Peyer's patch (tissue), 4 donors: Measurements from ENCODE around the gene KIF1A. TPM values are rescaled to one million over a fixed set of nuclear protein-coding genes. Genes with fewer than 3 reads are reported as not detected.

Experiments
- DNase-seq, 3 donors: peaks; one replicate each; pipeline ENCODE4 v3.0.0-alpha.2; 2017 to 2019
- H3K27ac ChIP-seq, 4 donors: fragments of 200-600 bp; sonication (generic); one replicate each; pipeline ENCODE4 v1.5.1; 2016 to 2019
- H3K27me3 ChIP-seq, 2 donors: fragments of 200-600 bp; sonication (generic); one replicate each; pipeline ENCODE4 v1.5.1; 2019
- H3K36me3 ChIP-seq, 3 donors: fragments of 200-600 bp; sonication (generic); one replicate each; pipeline ENCODE4 v1.5.1; 2016 to 2019
- H3K4me1 ChIP-seq, 4 donors: fragments of 200-600 bp; sonication (generic); one replicate each; pipeline ENCODE4 v1.5.1; 2016 to 2019
- H3K4me3 ChIP-seq, 4 donors: fragments of 200-600 bp; sonication (generic); 1 replicate in 3 of 4; 2 replicates in 1 of 4; pipeline ENCODE4 v1.5.1; 2016 to 2019; ENCODE audit warnings: mild to moderate bottlenecking in 1 of 4
- H3K9me3 ChIP-seq, 4 donors: fragments of 200-600 bp; sonication (generic); one replicate each; pipeline ENCODE4 v1.5.1; 2016 to 2019; ENCODE audit warnings: mild to moderate bottlenecking in 1 of 4
- CTCF ChIP-seq, 6 experiments: fragments of 450-650 bp in 4 of 6; fragments of 200-600 bp in 2 of 6; sonication (generic) in 1 of 6; IDR thresholded peaks; one replicate each; pipeline ENCODE4 v1.5.1; 2017 to 2019; ENCODE audit warnings: antibody characterized with exemption in 6 of 6, mild to moderate bottlenecking in 3 of 6, moderate library complexity in 1 of 6
- POLR2A ChIP-seq, 2 donors: fragments of 450-650 bp; IDR thresholded peaks; one replicate each; pipeline ENCODE4 v1.5.1; 2017; ENCODE audit warnings: antibody characterized with exemption in 2 of 2, mild to moderate bottlenecking in 2 of 2, moderate library complexity in 2 of 2
- total RNA-seq, 4 donors: library from RNA; depleted of rRNA; stranded (reverse); fragments of >200 nt; gene quantifications; one replicate each; pipeline ENCODE4 v1.1.0, GENCODE V29; 2016

KIF1A gene
- total RNA-seq, 4 donors from 2014 or later = 0.83 to 6.0 (median 2.0) TPM

- peak in 1 of 3 donors; percentile 8 for DNase-seq
- H3K27me3 ChIP-seq = peaks cover 0 to 15% of the 10 kb centered on the region in 2 donors
- TF ChIP-seq POLR2A (IDR thresholded peaks at IDR 0.05) (no peak), CTCF (IDR thresholded peaks at IDR 0.05) (no peak)
- no peak overlapping the region for H3K4me3 ChIP-seq
- H3K9me3 ChIP-seq = peaks cover 0 to 11% (median 2%) of the 10 kb centered on the region in 4 donors
- no peak overlapping the region for H3K27ac ChIP-seq
- no peaks in the 10 kb centered on the region for H3K36me3 ChIP-seq
- H3K4me1 ChIP-seq = peaks cover 0 to 17% (median 6%) of the 10 kb centered on the region in 4 donors
Measured at GRCh38 chr2:240814946-240815760, 4.9 kb downstream of the KIF1A start.

GRCh38 chr2:240814280-240814679 lies 5.7 kb downstream of the KIF1A start:
- peaks cover 0 to 10% of the 10 kb centered on the region in 2 donors for H3K27me3 ChIP-seq
- peaks cover 0 to 11% (median 2%) of the 10 kb centered on the region in 4 donors for H3K9me3 ChIP-seq
- no peak overlapping the region for H3K27ac ChIP-seq
- TF ChIP-seq CTCF (IDR thresholded peaks at IDR 0.05) = no peak
- TF ChIP-seq POLR2A (IDR thresholded peaks at IDR 0.05) = no peak
- no peak for DNase-seq
- H3K4me3 ChIP-seq = no peak overlapping the region
- no peaks in the 10 kb centered on the region for H3K36me3 ChIP-seq
- peaks cover 0 to 9% (median 3%) of the 10 kb centered on the region in 4 donors for H3K4me1 ChIP-seq

GRCh38 chr2:240813231-240813921 lies 6.6 kb downstream of the KIF1A start:
- DNase-seq = peak in 1 of 3 donors; percentile 32

GRCh38 chr2:240812721-240813120 lies 7.3 kb downstream of the KIF1A start:
- H3K4me1 ChIP-seq = no peaks in the 10 kb centered on the region
- H3K9me3 ChIP-seq = peaks cover 0 to 11% (median 2%) of the 10 kb centered on the region in 4 donors
- peak in 2 of 3 donors; percentile 36 to 37 for DNase-seq
- H3K4me3 ChIP-seq = no peak overlapping the region
- H3K27me3 ChIP-seq = no peaks in the 10 kb centered on the region
- TF ChIP-seq POLR2A (IDR thresholded peaks at IDR 0.05) = no peak
- TF ChIP-seq CTCF (IDR thresholded peaks at IDR 0.05) = no peak
- no peaks in the 10 kb centered on the region for H3K36me3 ChIP-seq
- H3K27ac ChIP-seq = no peak overlapping the region

More at GRCh38 chr2:240813231-240813921, 6.6 kb downstream of the KIF1A start:
- Histone ChIP-seq H3K4me1 (no peaks in the 10 kb centered on the region), H3K27me3 (peaks cover 0 to under 1% of the 10 kb centered on the region in 2 donors), H3K4me3 (no peak overlapping the region), H3K9me3 (peaks cover 0 to 11% (median 2%) of the 10 kb centered on the region in 4 donors), H3K36me3 (no peaks in the 10 kb centered on the region), H3K27ac (no peak overlapping the region)
- no peak for TF ChIP-seq POLR2A (IDR thresholded peaks at IDR 0.05)
- TF ChIP-seq CTCF (IDR thresholded peaks at IDR 0.05) = no peak

- Histone ChIP-seq H3K36me3 (no peaks in the 10 kb centered on the region), H3K27ac (no peak overlapping the region), H3K4me3 (no peak overlapping the region), H3K4me1 (no peaks in the 10 kb centered on the region), H3K9me3 (peaks cover 0 to 11% (median 2%) of the 10 kb centered on the region in 4 donors), H3K27me3 (no peaks in the 10 kb centered on the region)
- no peak for TF ChIP-seq CTCF (IDR thresholded peaks at IDR 0.05)
- TF ChIP-seq POLR2A (IDR thresholded peaks at IDR 0.05) = no peak
- DNase-seq = no peak
Measured at GRCh38 chr2:240812301-240812680, 7.7 kb downstream of the KIF1A start.
